Activated naive CD8-positive, alpha-beta T cell treated with anti-CD3 and anti-CD28 coated beads, Interleukin-2, amount 50 U/mL, for 24 hours (primary cell): ENCODE results near the gene TTYH1.

Experiments
- ATAC-seq: fragments of 150-1000 bp; cut with Tn5 transposase; one replicate; pipeline ENCODE4 v1.10.0; 2021
- DNase-seq: peaks from one replicate; pipeline ENCODE4 v3.0.0; 2021
- H3K27ac Mint-ChIP-seq: one replicate; pipeline ENCODE4 v1.8.0; 2021; ENCODE audit warnings: mild to moderate bottlenecking, mixed read lengths
- H3K27me3 Mint-ChIP-seq: one replicate; pipeline ENCODE4 v1.8.0; 2021; ENCODE audit warnings: mixed read lengths
- H3K36me3 Mint-ChIP-seq: one replicate; pipeline ENCODE4 v1.8.0; 2021; ENCODE audit warnings: low read depth, mixed read lengths
- H3K4me1 Mint-ChIP-seq: one replicate; pipeline ENCODE4 v1.8.0; 2021; ENCODE audit warnings: mixed read lengths
- H3K4me3 Mint-ChIP-seq: one replicate; pipeline ENCODE4 v1.8.0; 2021; ENCODE audit warnings: mild to moderate bottlenecking, moderate library complexity, mixed read lengths
- H3K9me3 Mint-ChIP-seq: one replicate; pipeline ENCODE4 v1.8.0; 2021; ENCODE audit warnings: mixed read lengths

Gene TTYH1

GRCh38 chr19:54477650-54478049 is 62.4 kb downstream of the TTYH1 start:
- H3K27me3 Mint-ChIP-seq: peaks cover 58% of the 10 kb centered on the region
- peaks cover 17% of the 10 kb centered on the region for H3K4me1 Mint-ChIP-seq
- DNase-seq: no peak
- no peaks in the 10 kb centered on the region for H3K9me3 Mint-ChIP-seq
- no peaks in the 10 kb centered on the region for H3K36me3 Mint-ChIP-seq
- no peak overlapping the region for H3K4me3 Mint-ChIP-seq
- ATAC-seq: no peak
- no peak overlapping the region for H3K27ac Mint-ChIP-seq

- no peak overlapping the region for H3K4me3 Mint-ChIP-seq
- H3K4me1 Mint-ChIP-seq: peaks cover 14% of the 10 kb centered on the region
- ATAC-seq: no peak
- H3K27me3 Mint-ChIP-seq: peaks cover 59% of the 10 kb centered on the region
- no peak overlapping the region for H3K27ac Mint-ChIP-seq
- DNase-seq: no peak
- H3K36me3 Mint-ChIP-seq: no peaks in the 10 kb centered on the region
- no peaks in the 10 kb centered on the region for H3K9me3 Mint-ChIP-seq
Measured at GRCh38 chr19:54478677-54479266, 63.5 kb downstream of the TTYH1 start.

- ATAC-seq: no peak
- Mint-ChIP-seq H3K9me3 (no peaks in the 10 kb centered on the region), H3K27ac (no peak overlapping the region), H3K27me3 (peaks cover 57% of the 10 kb centered on the region), H3K4me3 (no peak overlapping the region), H3K36me3 (no peaks in the 10 kb centered on the region), H3K4me1 (peaks cover 14% of the 10 kb centered on the region)
- DNase-seq: no peak
Measured at GRCh38 chr19:54480051-54480450, 64.8 kb downstream of the TTYH1 start.

GRCh38 chr19:54481326-54481930 is 66.2 kb downstream of the TTYH1 start:
- no peaks in the 10 kb centered on the region for H3K9me3 Mint-ChIP-seq
- no peak overlapping the region for H3K27ac Mint-ChIP-seq
- DNase-seq: no peak
- no peaks in the 10 kb centered on the region for H3K36me3 Mint-ChIP-seq
- peaks cover 61% of the 10 kb centered on the region for H3K27me3 Mint-ChIP-seq
- ATAC-seq: no peak
- peaks cover 14% of the 10 kb centered on the region for H3K4me1 Mint-ChIP-seq
- H3K4me3 Mint-ChIP-seq: no peak overlapping the region

- no peak for DNase-seq
Measured at GRCh38 chr19:54482889-54483288, 67.6 kb downstream of the TTYH1 start.

GRCh38 chr19:54484451-54484850 is 69.2 kb downstream of the TTYH1 start:
- H3K27me3 Mint-ChIP-seq: peaks cover 39% of the 10 kb centered on the region
- H3K9me3 Mint-ChIP-seq: no peaks in the 10 kb centered on the region
- no peak overlapping the region for H3K4me3 Mint-ChIP-seq
- ATAC-seq (no peak), DNase-seq (no peak)
- peaks cover 14% of the 10 kb centered on the region for H3K4me1 Mint-ChIP-seq
- no peaks in the 10 kb centered on the region for H3K36me3 Mint-ChIP-seq
- H3K27ac Mint-ChIP-seq: no peak overlapping the region

More at GRCh38 chr19:54482889-54483288, 67.6 kb downstream of the TTYH1 start:
- H3K4me1 Mint-ChIP-seq: peaks cover 14% of the 10 kb centered on the region
- no peak overlapping the region for H3K4me3 Mint-ChIP-seq
- H3K9me3 Mint-ChIP-seq: no peaks in the 10 kb centered on the region
- H3K27me3 Mint-ChIP-seq: peaks cover 49% of the 10 kb centered on the region
- H3K36me3 Mint-ChIP-seq: no peaks in the 10 kb centered on the region
- no peak overlapping the region for H3K27ac Mint-ChIP-seq
- no peak for ATAC-seq

GRCh38 chr19:54485851-54486250 is 70.6 kb downstream of the TTYH1 start:
- ATAC-seq (no peak), DNase-seq (no peak)
- Mint-ChIP-seq H3K27me3 (peaks cover 36% of the 10 kb centered on the region), H3K36me3 (no peaks in the 10 kb centered on the region), H3K4me1 (peaks cover 14% of the 10 kb centered on the region), H3K4me3 (no peak overlapping the region), H3K27ac (no peak overlapping the region), H3K9me3 (no peaks in the 10 kb centered on the region)
